ENCODE data around the gene KIF4B.
"Not testable (repeated sequence)": the region's sequence is repeated elsewhere in the genome, so short reads cannot be mapped to it uniquely, and the experiment has no call there.

The KIF4B gene

DNA sequence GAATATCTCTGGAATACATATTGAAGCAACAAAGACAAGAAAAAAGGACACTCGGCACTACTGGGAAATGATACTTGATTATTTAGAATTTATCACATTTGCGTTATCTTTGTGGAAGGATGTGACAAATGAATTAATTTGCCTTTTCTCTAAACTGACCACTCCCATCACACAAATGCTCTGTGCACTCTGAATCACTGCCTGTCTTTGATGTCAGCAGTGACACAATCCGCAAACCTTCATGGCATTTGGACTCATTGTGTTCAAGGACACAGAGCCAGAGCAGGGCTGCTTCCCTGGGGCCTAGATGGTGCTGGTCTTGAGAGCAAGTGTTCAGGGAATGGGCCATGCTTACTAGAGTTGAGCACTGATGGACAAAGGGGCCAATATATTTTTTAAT, 4.9 kb upstream of the KIF4B start:
- DNase-seq (ENCODE audit: low spot score): no peak

DNA sequence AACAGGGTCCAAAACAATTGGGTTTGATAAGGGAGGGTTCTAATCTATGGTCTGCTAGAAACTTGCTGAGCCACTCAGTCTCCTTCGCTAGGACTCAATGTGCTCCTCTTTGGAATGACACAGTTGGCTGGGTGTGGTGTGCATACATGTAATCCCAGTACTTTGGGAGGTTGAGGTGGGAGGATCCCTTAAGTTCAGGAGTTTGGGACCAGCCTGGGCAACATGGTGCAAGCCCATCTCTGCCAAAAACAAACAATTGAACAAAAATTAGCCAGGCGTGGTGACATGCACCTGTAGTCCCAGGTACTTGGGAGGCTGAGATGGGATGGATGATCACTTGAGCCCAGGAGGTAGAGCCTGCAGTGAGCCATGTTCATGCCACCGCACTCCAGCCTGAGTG, 2.7 kb upstream of the KIF4B start:
- DNase-seq (ENCODE audit: low spot score): no peak

DNA sequence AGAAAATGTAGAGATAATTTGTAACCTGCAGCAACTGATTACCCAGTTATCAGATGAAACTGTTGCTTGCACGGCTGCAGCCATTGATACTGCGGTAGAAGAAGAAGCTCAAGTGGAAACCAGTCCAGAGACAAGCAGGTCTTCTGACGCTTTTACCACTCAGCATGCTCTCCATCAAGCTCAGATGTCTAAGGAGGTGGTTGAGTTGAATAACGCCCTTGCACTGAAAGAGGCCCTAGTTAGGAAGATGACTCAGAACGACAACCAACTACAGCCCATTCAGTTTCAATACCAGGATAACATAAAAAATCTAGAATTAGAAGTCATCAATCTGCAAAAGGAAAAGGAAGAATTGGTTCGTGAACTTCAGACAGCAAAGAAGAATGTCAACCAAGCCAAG, 1.7 kb downstream of the KIF4B start:
- no peak for DNase-seq (ENCODE audit: low spot score)

DNA sequence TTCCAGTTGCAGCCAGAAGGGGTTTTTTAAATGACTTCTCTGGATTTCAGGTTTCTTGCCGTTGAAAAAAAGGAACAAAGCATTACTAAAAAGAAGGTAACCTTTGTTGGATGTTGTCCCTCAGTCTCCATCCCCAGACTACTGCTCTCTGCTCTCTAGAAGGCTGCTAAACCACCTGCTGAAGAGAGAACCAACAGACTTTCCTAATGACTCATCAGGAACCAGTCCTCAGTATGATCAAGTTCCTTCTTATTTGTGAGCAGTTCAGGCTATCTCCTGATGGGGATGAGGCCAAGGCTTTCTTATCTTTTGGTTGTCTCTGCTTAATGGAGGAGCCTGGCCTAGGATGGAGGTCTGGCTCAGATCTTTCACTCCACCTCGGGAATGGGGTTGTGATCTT, 4.1 kb downstream of the KIF4B start:
- DNase-seq (ENCODE audit: low spot score): no peak

DNA sequence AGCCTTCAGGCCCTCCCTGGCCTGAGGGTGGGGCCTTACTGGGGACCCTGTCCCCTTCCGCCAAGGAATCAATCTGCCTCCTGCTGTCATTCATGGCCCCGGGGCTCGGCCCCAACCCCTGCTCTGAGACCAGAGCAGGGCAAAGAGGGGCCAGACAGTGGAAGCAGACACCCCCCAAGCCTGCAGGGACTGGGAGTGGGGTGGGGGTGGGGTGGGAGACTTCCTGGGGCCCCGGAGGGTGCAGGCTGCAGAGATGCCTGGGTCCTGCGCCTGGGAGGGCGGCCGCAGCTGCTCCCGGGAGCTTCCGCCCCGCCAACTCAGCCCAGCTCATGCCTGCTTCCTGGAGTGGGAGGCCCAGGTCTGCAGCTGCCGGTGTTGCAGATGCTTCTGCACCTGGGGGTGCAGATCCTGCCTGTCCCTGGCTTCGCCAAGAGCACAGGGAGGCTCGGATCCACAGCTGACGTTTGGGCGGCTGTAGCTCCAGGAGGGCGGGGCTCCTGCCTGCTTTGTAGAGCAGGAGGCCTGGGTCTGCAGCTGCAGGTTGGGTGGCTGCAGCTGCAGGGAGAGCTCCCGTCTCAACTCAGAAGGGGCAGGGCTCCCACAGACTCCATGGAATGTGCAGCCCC, 6.2 kb downstream of the KIF4B start:
- DNase-seq (ENCODE audit: low spot score): no peak

DNA sequence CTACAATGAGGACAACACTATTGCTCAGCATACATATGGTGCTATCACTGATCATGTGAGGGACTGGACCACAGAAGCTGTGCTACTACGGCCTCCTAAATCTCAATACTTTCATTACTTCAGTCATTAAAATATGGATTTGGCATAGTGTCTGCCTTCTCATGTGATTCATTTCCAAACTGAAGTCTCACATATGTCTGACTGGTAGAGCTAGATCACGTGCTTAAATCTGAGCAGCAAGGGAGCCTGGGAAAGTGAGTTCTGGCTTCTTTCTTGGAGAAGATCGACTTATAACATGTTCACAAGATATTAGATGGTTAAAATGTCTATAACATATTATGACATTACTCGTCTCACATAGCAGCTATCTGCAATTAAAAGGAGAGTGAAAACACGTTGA, 8.3 kb downstream of the KIF4B start:
- no peak for DNase-seq (ENCODE audit: low spot score)

DNA sequence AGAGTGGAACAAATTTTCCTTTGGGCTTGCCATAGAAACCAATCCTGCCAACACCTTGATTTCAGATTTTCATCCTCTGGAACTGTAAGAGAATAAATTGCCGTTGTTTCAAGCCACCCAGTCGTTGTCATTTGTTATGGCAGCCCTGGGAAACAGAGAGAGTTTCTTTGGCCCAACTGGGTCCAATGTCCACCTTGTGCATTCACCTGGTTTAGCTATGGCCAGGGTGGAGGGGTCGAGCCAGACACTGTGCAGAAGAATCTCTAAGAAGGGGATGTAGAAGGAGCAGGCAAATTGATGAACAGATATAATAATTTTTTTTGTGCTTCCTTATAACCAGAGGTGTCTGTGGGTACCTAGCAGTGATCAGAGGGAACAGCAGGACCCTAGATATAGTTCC, 9.8 kb downstream of the KIF4B start:
- no peak for DNase-seq (ENCODE audit: low spot score)

DNA sequence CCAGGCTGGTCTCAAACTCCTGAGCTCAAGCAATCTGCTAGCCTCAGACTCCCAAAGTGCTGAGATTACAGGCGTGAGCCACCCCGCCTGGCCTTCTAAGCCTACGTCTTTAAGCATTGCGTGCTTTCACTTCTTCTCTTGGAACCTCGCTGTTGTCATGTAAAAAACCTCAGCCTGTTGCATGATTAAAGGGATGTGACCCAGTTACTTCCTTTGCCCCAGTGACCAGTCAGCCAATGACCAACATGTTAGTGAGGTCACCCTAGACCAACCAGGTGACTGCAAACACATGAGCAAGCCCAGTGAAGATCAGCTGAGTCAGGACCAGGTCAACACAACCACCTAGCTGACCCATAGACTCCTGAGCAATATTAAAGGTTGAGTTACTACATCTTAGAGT, 10.5 kb downstream of the KIF4B start:
- DNase-seq (ENCODE audit: low spot score): no peak

DNA sequence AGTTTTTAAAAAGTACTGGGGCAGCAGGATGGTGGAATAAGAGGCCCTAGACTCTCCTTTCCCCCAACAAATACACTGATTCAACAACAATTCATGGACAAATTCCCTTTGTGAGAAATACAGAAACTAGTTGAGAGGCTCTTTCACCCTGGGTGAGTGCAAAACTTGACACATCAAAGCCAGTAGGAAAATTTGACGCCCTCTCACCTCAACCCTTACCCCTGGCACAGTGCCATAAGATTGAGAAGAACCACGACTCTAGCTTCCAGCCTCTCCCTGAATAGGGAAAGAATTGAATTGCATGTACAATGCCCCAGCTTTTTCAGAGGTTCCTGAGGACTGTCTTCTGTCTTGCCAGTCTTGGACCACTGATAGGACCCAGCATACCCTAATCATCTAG, 12.3 kb downstream of the KIF4B start:
- no peak for DNase-seq (ENCODE audit: low spot score)

DNA sequence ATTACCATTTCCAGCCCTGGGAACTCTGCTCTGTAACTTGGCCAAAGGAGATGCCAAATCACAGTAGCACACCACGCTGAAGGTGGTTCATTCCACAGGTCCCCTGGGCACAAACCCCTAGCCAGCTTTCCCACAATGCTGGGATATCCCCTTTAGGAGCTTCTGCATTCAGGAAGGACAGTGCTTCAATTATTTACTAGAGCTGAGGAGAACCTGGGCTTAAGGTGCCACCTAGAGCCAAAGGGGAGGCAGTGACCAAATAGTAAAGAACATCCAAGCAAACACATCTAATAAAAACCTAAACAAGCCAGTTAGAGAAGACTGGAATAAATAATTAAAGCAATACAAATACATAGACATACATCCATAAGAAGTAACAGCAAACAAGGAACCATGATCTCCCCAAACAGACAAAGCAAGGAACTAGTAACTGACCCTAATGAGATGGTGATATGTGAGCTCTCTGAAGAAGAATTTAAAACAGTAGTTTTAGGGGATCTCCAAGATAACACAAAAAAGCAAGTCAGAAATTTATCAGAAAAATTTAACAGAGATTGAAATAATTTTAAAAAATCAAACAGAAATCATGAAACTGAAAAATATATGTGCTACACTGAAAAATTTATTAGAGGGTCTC, 14.6 kb downstream of the KIF4B start:
- DNase-seq (ENCODE audit: low spot score): no peak

DNA sequence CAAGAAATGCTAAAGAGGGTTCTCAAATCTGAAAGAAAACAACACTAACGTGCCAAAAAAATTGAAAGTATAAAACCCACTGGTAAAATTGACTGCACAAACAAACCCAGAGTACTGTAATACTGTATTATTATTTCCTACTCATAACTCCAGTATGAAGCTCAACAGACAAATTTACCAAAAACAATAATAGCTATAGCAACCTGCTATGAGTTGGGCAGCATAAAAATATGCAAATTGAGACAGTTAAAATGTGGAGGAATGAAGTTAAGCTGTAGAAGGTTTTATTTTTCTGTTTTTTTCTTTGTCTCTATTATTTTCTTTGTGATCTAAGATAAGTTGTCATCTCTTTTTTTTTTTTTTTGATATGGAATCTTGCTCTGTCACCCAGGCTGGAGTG, 15.7 kb downstream of the KIF4B start:
- DNase-seq (ENCODE audit: low spot score): no peak

DNA sequence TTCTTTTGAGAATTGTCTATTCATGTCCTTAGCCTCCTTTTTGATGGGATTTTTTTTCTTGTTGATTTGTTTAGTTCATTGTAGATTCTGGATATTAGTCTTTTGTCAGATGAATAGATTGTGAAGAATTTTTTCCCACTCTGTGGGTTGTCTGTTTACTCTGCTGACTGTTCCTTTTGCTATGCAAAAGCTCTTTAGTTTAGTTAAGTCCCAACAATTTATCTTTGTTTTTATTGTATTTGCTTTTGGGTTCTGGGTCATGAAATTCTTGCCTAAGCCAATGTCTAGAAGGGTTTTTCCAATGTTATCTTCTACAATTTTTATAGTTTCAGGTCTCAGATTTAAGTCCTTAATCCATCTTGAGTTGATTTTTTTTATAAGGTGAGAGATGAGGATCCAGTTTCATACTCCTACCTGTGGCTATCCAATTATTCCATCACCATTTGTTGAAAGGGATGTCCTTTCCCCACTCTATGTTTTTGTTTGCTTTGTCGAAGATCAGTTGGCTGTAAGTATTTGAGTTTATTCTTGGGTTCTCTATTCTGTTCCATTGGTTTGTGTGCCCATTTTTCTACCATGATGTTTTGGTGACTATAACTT, 20.7 kb downstream of the KIF4B start:
- not testable (repeated sequence) for DNase-seq (ENCODE audit: low spot score)

DNA sequence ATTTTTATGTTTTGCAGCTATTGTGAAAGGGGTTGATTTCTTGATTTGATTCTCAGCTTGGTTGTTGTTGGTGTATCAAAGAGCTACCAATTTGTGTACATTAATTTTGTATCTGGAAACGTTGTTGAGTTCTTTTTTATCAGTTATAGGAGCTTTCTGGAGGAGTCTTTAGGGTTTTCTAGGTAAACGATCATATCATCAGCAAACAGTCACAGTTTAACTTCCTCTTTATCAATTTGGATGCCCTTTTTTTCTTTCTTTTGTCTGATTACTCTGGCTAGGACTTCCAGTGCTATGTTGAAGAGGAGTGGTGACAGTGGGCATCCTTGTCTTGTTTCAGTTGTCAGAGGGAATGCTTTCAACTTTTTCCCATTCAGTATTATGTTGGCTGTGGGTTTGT, 21.5 kb downstream of the KIF4B start:
- DNase-seq (ENCODE audit: low spot score): not testable (repeated sequence)

DNA sequence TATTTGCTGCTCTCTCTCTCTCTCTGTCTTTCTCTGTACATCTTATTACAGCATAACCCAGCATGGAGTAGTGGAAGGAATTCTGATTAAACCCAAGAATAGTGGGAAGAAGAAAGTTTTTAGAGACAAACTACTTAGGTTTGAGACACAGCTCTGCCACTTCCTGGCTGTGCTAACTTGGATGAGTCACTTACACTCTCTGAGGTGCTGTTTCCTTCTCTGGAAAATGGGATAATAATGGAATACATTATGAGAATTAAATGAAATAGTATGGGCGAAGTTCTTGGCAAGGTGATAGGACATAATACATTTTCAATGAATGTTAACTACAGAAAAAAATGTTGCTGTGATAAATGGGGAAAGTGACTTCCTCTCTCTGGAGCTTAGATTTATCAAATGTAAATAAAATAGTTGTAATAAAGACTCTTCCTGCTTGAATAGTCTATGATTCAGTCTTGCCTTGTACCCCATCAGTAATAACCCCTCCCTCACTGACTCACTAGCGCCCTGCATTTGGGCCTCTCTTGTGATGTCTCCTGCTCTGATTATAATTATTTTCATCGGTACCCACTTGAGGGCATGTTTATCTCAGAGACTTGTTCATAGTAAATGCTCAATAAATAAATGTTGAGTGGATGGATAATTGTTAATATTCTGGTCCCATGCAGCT, 27.6 kb downstream of the KIF4B start:
- no peak for DNase-seq (ENCODE audit: low spot score)

DNA sequence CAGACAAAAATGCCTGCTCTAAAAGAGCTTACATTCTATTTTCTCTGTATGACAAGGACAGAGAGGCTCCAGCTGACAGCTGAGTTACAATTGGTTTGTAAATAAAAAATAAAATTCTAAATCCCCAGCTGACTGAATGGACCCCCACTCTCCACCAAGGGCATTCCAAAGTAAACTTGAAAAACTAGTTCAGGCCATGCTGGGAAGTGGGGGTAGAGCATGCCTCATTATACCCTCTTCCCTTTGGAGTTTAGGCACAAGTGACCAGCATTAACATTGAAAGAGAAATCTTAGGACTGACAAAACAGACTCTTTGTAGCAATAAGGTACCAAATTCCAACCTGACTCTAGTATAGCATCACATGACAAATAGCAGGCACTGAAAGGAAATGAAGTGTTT, 31.0 kb downstream of the KIF4B start:
- no peak for DNase-seq (ENCODE audit: low spot score)

DNA sequence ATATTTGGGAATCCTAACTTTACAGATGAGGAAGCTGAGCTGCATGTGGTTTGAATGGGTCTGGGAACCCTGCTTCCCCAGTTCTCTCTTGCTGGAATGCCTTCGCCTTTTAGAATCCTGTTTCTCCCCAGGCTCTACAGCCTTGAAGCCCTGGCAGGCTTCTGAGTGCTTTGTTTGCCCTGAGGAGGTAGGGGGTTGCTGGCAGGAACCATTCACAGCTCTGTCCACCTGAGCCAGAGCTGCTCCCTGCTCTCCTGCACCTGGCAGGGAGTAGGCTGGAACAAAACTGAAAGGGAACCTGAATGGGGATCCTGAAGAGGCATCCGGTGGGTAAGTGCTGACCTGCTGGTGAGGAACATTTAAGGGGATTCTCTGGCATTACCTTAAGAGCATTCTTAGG, 33.0 kb downstream of the KIF4B start:
- no peak for DNase-seq (ENCODE audit: low spot score)

DNA sequence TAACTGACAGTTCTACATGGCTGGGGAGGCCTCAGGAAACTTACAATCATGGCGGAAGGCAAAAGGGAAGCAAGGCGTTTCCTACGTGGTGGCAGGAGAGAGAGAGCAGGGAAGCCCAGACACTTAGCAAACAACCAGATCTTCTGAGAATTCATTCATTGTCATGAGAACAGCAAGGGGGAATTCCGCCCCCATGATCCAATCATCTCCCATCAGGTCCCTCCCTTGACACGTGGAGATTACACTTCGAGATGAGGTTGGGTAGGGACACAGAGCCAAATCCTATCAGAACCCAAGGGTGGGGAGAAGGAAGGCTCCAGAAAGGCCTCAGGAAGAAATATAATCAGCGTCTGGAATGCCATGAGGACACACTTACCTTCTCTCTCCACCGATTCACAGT, 34.3 kb downstream of the KIF4B start:
- DNase-seq (ENCODE audit: low spot score): no peak

DNA sequence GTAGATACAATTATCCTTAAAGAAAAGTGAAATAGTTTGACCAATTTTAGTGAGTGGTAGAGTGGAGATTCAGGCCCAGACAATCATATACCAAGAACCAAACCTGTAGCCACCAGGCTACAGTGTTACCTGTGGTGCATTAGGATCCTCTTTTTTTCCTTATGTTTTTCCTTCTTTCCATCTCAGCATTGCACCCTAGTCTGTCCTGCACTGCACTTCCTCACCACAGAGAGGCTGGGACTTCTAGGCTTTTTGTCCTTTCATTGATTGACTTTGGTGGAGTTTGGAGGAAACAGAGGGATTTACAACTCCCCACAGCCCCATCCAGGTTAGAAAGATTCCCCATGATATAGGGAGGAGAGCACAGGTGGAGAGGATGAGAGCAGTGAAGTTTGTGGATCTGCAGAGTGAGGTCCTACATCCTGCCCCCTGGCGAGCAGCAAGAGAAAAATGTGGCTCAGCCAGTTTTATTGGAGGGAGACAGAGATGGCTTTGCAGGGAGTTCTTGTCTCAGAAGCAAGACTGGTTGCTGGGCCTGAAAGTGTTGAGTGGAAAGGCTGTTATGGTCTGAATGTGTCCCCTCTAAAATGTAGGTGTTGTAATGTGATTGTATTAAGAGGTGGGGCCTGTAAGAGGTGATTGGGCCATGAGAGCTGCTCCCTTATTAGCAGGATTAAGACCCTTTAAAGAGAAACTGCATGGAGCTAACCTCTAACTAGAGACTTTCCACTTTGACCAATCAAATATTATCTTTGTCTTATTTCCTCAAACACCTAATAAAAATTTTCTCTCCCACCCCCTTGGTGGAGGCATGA, 36.2 kb downstream of the KIF4B start:
- no peak for DNase-seq (ENCODE audit: low spot score)

DNA sequence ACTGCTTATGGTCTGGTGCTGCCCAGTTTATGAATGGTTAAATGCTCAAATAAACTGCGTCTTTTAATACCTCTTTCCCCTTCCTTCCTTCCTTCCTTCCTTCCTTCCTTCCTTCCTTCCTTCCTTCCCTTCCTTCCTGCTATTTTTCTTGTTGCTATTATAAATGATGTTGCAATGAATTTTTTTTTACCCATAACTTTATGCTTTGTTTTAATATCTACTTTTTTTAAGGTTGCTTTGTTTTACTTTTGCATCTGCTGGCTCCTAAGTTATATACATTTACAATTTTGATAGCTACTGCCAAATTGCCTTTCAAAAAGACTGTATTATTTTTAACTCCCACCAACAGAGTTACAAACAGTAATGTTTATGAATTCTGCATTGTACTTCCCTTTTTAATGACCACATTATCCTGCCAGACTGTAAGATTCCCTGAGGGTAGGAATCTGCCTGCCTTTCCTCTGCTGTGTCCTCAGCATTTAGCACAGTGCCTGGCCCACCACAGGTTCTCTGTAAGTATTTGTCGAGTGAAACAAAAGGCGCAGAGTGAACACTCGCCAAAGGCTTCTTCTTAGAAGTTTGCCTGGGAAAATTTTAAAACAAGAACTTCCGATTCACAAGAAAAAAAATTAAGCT, 36.9 kb downstream of the KIF4B start:
- no peak for DNase-seq (ENCODE audit: low spot score)

DNA sequence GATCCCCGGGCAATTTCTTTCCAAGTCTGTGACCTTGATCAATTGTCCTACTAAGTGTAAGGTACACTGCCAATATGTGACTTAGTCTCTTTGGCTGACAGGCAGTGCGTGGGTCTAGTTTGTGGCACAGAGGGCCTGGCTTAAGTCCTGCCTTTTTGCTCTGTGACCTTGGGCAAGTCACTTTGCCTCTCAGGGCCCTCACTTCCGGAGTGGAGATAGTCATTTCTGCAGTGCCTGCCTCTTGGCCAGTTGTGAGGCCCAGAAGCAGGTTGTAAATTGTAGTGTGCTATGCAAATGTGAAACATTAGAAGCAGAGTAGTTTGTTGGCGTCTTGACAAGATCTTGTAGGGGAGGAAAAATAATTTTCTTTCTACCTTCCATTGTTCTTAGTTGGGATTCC, 39.0 kb downstream of the KIF4B start:
- no peak for DNase-seq (ENCODE audit: low spot score)

DNA sequence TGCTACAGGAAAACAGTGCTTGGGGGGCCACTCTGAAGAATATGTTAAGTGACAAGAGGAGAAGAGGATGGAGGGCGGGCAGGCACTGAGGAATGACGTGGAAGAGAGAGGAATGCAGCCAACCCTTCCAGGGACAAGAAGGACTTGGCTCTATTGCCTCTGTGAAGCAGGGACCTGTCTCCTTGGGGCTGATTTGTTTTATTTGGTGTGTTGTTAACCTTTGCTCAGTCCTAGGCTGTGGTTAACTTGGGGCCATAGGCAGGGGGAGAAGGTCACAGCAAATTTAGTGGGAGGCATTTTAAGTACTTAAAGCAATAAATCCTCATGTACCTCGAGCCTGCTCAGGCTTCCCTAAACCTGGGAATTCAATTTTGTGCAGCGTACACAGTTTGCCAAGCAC, 39.9 kb downstream of the KIF4B start:
- no peak for DNase-seq (ENCODE audit: low spot score)

DNA sequence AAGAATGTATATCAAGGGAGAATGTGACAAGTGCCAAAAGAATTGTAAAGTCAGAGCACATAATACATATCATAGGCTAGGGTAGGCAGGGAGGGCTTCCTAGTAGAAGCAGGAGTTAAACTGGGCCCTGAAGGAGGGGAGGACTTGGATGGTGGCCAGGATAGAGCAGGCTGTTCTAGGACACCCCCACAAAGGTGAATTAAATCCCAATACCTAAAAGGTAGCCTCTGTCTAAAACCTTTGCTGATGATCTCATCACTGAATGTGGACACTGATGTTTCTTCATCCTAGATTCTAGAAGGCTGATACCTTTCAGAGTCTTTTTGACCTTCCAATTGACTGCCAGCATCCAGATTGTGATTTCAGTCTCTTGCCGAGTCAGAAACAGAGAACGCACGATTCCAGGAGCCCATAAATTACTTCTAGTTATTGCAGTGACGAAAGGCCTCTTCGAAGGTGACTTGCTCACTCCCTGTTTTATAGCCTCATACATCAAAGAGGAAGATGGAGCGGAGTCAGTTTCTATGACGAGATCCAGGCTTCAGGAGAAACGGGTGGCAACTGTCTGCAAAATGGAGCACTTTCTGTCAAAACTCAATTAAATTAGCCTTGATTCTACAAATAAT, 43.2 kb downstream of the KIF4B start:
- DNase-seq (ENCODE audit: low spot score): no peak
